ENCODE measurements around the gene SLC6A9. TPM values are rescaled to one million over a fixed set of nuclear protein-coding genes. Genes with fewer than 3 reads are reported as not detected.

Gene SLC6A9
- total and polyA plus RNA-seq, 10 donors, result 0.26 to 6.1 (median 2.3) TPM

- Histone ChIP-seq H3K9me3 (no peaks in the 10 kb centered on the region), H3K4me3 (no peak overlapping the region), H3K27me3 (replicated peaks in 1 of 7) (no peaks in the 10 kb centered on the region), H3K36me3 (peaks cover 0 to 96% (median 34%) of the 10 kb centered on the region in 6 donors), H3K27ac (no peak overlapping the region), H3K4me1 (no peaks in the 10 kb centered on the region)
- TF ChIP-seq CTCF (IDR thresholded peaks at IDR 0.05 in 8 of 11, conservative IDR thresholded peaks at IDR 0.05 in 3 of 11) (no peak), POLR2A (IDR thresholded peaks at IDR 0.05) (no peak), POLR2AphosphoS5 (IDR thresholded peaks at IDR 0.05) (no peak)
- 92 to 95% (median 93%) methylated on average over 2 of the region's 2 CpGs for WGBS, 5 donors
- DNase-seq, result no peak
- intact Hi-C loops (cut with DNase I; ENCODE audit: low total_unique reads), result no loop called here
Measured at GRCh38 chr1:43962324-43962723, 68.9 kb downstream of the SLC6A9 start.

GRCh38 chr1:43961692-43962091, 69.6 kb downstream of the SLC6A9 start:
- no peaks in the 10 kb centered on the region for H3K27me3 ChIP-seq (replicated peaks in 1 of 7)
- no peaks in the 10 kb centered on the region for H3K4me1 ChIP-seq
- H3K27ac ChIP-seq, result no peak overlapping the region
- H3K4me3 ChIP-seq, result no peak overlapping the region
- no peaks in the 10 kb centered on the region for H3K9me3 ChIP-seq
- H3K36me3 ChIP-seq, result peaks cover 0 to 96% (median 38%) of the 10 kb centered on the region in 6 donors
- TF ChIP-seq POLR2AphosphoS5 (IDR thresholded peaks at IDR 0.05), result no peak
- TF ChIP-seq POLR2A (IDR thresholded peaks at IDR 0.05), result no peak
- no peak for TF ChIP-seq CTCF (IDR thresholded peaks at IDR 0.05 in 8 of 11, conservative IDR thresholded peaks at IDR 0.05 in 3 of 11)
- 83 to 91% (median 89%) methylated on average over 3 of the region's 3 CpGs for WGBS, 5 donors
- intact Hi-C loops (cut with DNase I; ENCODE audit: low total_unique reads), result no loop called here
- DNase-seq, result no peak

GRCh38 chr1:43960798-43961197, 70.5 kb downstream of the SLC6A9 start:
- H3K27ac ChIP-seq, result no peak overlapping the region
- no peak overlapping the region for H3K4me3 ChIP-seq
- H3K9me3 ChIP-seq, result no peaks in the 10 kb centered on the region
- 82 to 96% (median 94%) methylated on average over 6 to 8 of the region's 8 CpGs for WGBS, 5 donors
- no peaks in the 10 kb centered on the region for H3K27me3 ChIP-seq (replicated peaks in 1 of 7)
- peaks cover 0 to 96% (median 45%) of the 10 kb centered on the region in 6 donors for H3K36me3 ChIP-seq
- H3K4me1 ChIP-seq, result no peaks in the 10 kb centered on the region
- DNase-seq, result no peak
- TF ChIP-seq POLR2A (IDR thresholded peaks at IDR 0.05), result no peak
- TF ChIP-seq POLR2AphosphoS5 (IDR thresholded peaks at IDR 0.05), result no peak
- TF ChIP-seq CTCF (IDR thresholded peaks at IDR 0.05 in 8 of 11, conservative IDR thresholded peaks at IDR 0.05 in 3 of 11), result no peak
- intact Hi-C loops (cut with DNase I; ENCODE audit: low total_unique reads), result no loop called here

GRCh38 chr1:43958351-43959255, 72.7 kb downstream of the SLC6A9 start:
- intact Hi-C loops (cut with DNase I; ENCODE audit: low total_unique reads), result no loop called here
- no peak for TF ChIP-seq POLR2AphosphoS5 (IDR thresholded peaks at IDR 0.05)
- TF ChIP-seq POLR2A (IDR thresholded peaks at IDR 0.05), result no peak
- no peak for TF ChIP-seq CTCF (IDR thresholded peaks at IDR 0.05 in 8 of 11, conservative IDR thresholded peaks at IDR 0.05 in 3 of 11)
- Histone ChIP-seq H3K4me1 (no peaks in the 10 kb centered on the region), H3K9me3 (no peaks in the 10 kb centered on the region), H3K27ac (no peak overlapping the region), H3K4me3 (no peak overlapping the region), H3K27me3 (replicated peaks in 1 of 7) (no peaks in the 10 kb centered on the region), H3K36me3 (peaks cover 0 to 80% (median 45%) of the 10 kb centered on the region in 6 donors)
- DNase-seq, result no peak
- 93 to 96% (median 93%) methylated on average over 8 to 9 of the region's 9 CpGs for WGBS, 5 donors

Data from spleen (tissue), 11 donors.